Stimulated activated CD8-positive, alpha-beta memory T cell treated with anti-CD3 and anti-CD28 coated beads, Interleukin-15, amount 100 ng/mL, for 4 hours (primary cell): Measurements from ENCODE around the gene ADGRG7.
A peak's percentile ranks its signal among the peaks of the same experiment; 100 is the strongest.
"Not testable (repeated sequence)": the region's sequence is repeated elsewhere in the genome, so short reads cannot be mapped to it uniquely, and the experiment has no call there.

ENCODE experiments used
- DNase-seq, 2 donors: peaks; one replicate each; pipeline ENCODE4 v3.0.0-alpha.2; 2020; ENCODE audit warnings: low read depth in 2 of 2

Gene ADGRG7

DNA sequence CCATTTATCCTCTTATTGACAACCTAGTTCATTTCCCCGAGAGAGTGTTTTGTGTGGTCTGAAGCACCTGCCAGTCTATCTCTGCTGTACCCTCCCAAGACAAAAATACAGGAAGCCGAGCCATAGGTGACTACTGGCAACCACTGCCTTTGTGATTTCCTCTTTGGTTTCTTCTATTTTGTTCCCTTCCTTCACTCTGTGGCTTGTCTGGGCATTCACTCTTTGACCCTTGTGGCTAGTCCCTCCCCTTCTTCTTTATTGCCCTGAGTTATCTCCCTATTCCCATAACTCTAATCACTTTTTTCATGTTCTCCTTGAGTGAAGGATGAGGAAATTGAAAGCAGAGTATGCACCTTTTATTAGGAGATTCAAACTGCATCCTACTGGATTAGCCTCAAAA, at the start of gene ADGRG7:
ADGRG7 (plus strand) TSS at position 297 of the 400 bp plus-strand sequence. CDS start 256 bp downstream, outside the sequence.
- DNase-seq: no peak

- no peak for DNase-seq
These were observed 49.0 kb upstream of the ADGRG7 start for GRCh38 chr3:100560426-100560825.

GRCh38 chr3:100561459-100562158, 47.8 kb upstream of the ADGRG7 start:
- no peak for DNase-seq

- DNase-seq: no peak
These were observed 47.1 kb upstream of the ADGRG7 start for GRCh38 chr3:100562224-100562857.

DNA sequence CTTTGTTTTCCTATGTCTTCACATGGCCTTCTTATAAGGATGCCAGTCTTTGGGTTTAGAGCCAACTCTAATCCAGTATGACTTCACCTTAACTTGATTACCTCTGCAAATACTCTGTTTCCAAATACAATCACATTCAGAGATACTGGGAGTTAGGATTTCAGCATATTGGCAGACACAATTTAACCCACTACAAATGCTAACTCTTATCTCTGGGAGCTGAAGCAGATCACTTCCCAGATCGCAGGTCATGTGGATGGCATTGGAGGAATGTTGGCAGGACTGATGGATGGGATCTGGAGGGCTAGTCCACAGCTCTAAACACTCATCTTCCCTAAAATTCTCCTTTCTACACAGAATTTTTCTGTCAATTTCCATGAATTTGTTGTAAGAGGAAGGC, 46.2 kb upstream of the ADGRG7 start:
- no peak for DNase-seq

- no peak for DNase-seq
These were observed 45.7 kb upstream of the ADGRG7 start for GRCh38 chr3:100563652-100564211.

DNA sequence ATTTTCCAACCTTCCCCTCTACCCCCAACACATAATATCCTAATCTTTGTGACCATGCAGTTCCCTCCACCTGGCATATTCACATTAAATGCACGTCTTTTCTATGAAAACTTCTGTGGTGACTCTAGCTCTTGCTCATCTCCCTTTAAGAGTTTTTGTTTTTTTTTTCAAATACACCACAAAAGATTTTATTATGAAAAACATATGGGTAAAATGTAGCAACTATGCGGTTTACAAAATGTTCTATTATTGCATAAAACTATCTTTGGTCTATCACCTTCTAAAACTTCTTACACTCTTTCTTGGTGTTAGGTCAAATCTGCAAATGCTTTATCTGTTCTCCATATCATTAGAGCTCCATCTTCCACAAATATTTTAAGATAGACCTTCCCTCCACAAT, 38.6 kb upstream of the ADGRG7 start:
- DNase-seq: no peak

DNA sequence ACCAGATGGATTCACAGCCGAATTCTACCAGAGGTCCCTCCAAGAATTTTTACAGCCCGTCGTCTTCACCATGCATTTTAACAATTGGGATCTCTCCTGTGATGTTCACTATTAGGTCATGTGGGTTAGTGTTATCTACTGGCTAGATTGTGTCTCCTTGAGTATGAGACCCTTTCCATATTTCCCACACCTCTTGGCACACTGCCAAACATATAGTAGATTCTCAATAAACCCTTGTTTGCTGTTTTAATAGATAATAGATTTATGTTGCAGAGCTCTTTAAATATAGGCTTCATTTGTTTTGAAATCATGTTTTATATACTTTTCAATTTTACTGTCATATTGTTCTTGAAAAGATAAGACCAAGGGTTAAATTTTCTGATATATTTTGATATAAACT, 34.9 kb upstream of the ADGRG7 start:
- DNase-seq: no peak

DNA sequence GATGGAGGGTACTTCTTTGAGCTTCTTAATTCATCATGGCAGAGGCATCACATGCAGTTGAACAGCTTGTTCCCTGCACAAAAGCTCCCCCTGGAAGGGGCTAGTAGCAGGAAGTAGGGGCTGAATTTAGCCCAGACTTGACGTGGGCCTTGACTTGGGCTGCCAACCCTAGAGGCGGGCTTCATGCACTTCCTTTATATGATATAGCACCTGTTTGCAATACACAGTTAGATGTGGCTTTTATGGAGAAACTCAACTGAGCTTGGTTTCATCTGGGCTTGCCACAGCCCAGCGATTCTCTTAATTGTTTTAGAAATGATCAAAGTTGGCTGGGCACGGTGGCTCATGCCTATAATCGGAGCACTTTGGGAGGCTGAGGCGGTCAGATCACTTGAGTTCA, 33.7 kb upstream of the ADGRG7 start:
- no peak for DNase-seq

GRCh38 chr3:100577382-100578008, 31.9 kb upstream of the ADGRG7 start:
- DNase-seq: no peak

GRCh38 chr3:100578646-100579045, 30.8 kb upstream of the ADGRG7 start:
- no peak for DNase-seq

- no peak for DNase-seq
These were observed 29.3 kb upstream of the ADGRG7 start for GRCh38 chr3:100580147-100580546.

DNA sequence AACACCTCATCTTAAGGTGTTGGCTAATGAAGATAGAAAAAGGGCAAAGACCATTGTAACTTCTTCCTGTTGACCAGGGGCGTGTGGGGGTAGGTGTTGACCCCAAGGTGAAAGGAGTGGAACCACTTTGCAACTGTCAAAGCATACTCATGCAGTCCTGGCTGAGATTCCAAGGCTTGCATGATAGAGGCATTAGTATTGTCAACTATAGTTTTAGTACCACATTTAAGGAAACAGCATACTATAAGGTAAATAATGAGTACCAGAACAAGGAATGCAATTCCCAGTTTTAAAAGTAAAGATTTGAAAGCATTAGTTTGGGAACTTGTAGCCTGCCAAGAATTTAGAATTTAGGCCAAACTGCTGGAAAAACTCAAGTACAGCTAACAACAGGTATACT, 27.8 kb upstream of the ADGRG7 start:
- DNase-seq: no peak

- not testable (repeated sequence) for DNase-seq
These were observed 27.2 kb upstream of the ADGRG7 start for GRCh38 chr3:100582157-100582556.

GRCh38 chr3:100584101-100584660, 25.2 kb upstream of the ADGRG7 start:
- DNase-seq: no peak

DNA sequence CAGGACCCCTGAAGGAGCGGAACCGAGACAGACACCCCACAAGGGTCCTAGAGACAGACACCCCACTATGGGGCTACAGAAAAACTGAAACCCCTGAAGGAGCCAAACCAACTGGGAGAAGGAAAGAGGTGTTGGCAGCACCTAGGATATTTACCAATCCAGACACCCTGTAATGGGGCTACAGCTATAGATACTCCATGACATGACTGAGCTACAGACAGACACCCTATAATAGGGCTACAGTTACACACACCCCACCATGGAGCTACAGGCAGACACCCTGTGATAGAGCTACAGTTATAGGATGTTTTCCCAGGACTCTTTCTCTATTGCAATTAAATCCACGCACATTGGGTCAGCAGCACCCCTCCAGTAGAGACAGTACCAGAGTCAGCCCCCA, 22.6 kb upstream of the ADGRG7 start:
- DNase-seq: no peak

GRCh38 chr3:100588251-100588650, 21.1 kb upstream of the ADGRG7 start:
- DNase-seq: no peak

GRCh38 chr3:100590114-100590839, 19.1 kb upstream of the ADGRG7 start:
- DNase-seq: peak in 1 of 2 donors; percentile 22

GRCh38 chr3:100590840-100591147, 18.6 kb upstream of the ADGRG7 start:
- no peak for DNase-seq

GRCh38 chr3:100591411-100591810, 18.0 kb upstream of the ADGRG7 start:
- DNase-seq: no peak

DNA sequence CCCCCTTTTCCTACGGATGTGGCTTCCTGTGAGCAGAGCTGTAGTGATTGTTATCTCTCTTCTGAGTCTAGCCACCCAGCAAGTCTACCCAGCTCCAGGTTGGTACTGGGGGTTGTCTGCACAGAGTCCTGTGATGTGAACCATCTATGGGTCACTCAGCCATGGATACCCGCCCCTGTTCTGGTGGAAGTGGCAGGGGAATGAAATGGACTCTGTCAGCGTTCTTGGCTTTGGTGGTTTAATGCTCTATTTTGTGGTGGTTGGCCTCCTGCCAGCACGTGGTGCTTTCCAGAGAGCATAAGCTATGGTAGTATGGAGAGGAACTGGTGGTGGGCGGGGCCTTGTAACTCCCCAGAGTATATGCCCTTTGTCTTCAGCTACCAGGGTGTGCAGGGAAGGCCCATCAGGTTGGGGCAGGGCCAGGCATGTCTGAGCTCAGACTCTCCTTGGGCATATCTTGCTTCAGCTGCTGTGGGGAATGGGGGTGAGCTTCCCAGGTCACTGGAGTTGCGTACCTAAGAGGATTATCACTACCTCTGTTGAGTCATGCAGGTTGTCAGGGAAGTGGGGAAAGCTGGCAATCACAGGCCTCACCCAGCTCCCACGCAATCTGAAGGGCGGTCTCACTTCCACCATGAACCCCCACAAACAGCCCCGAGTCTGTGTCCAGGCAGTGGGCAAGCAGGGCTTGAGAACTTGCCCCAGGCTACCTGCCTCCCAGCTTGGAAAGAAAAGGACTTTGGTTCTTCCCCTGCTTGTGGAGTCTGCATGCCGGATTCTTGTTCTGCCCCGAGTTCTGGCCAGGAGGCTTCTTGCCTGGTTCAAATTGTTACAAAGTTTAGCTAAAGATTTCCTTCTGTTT, 9.0 kb upstream of the ADGRG7 start:
- DNase-seq: no peak
